Parathyroid adenoma (tissue), 2 donors: ENCODE data around the gene LRP1-AS.

Experiments used
- H2AFZ ChIP-seq: fragments of 300-600 bp; sonication (generic); one replicate; pipeline ENCODE4 v1.7.0; 2017; ENCODE audit warnings: antibody characterized with exemption, mild to moderate bottlenecking
- H3K27ac ChIP-seq: fragments of 300-600 bp; sonication (generic); one replicate; pipeline ENCODE4 v1.7.0; 2017
- H3K27me3 ChIP-seq: fragments of 300-600 bp; sonication (generic); one replicate; pipeline ENCODE4 v1.7.0; 2017; ENCODE audit warnings: low read length; ENCODE audit not compliant: control insufficient read depth, insufficient read depth
- H3K36me3 ChIP-seq: fragments of 300-600 bp; sonication (generic); one replicate; pipeline ENCODE4 v1.7.0; 2017; ENCODE audit warnings: low read length; ENCODE audit not compliant: control insufficient read depth, insufficient read depth
- H3K4me1 ChIP-seq: fragments of 300-600 bp; sonication (generic); one replicate; pipeline ENCODE4 v1.7.0; 2017; ENCODE audit warnings: control low read depth
- H3K4me2 ChIP-seq: fragments of 300-600 bp; sonication (generic); one replicate; pipeline ENCODE4 v1.7.0; 2017; ENCODE audit warnings: low read length
- H3K4me3 ChIP-seq: fragments of 300-600 bp; sonication (generic); one replicate; pipeline ENCODE4 v1.7.0; 2017; ENCODE audit warnings: low read depth, low read length
- H3K79me2 ChIP-seq: fragments of 300-600 bp; sonication (generic); one replicate; pipeline ENCODE4 v1.7.0; 2017; ENCODE audit warnings: control low read depth
- H3K9ac ChIP-seq: fragments of 300-600 bp; sonication (generic); one replicate; pipeline ENCODE4 v1.7.0; 2017; ENCODE audit warnings: mild to moderate bottlenecking
- H3K9me3 ChIP-seq: fragments of 300-600 bp; sonication (generic); one replicate; pipeline ENCODE4 v1.7.0; 2017; ENCODE audit warnings: low read length; ENCODE audit not compliant: control insufficient read depth
- CTCF ChIP-seq: fragments of 300-600 bp; sonication (generic); IDR thresholded peaks from one replicate; pipeline ENCODE4 v1.7.0; 2017; ENCODE audit warnings: antibody characterized with exemption, mild to moderate bottlenecking
- donor health status: primary hyperparathyroidism.

LRP1-AS gene

GRCh38 chr12:57146961-57147944, at the start of gene LRP1-AS:
Gene LRP1-AS, minus strand, starts transcription at chr12:57147619.
- no peak within 1 kb of the TSS for H3K27ac ChIP-seq
- no peak within 1 kb of the TSS for H3K9ac ChIP-seq
- H2AFZ ChIP-seq = no peak within 1 kb of the TSS
- no peaks in the 10 kb centered on the region for H3K27me3 ChIP-seq
- no peaks in the 10 kb centered on the region for H3K36me3 ChIP-seq
- no peaks in the 10 kb centered on the region for H3K4me1 ChIP-seq
- no peak within 1 kb of the TSS for H3K4me3 ChIP-seq
- no peak within 1 kb of the TSS for H3K4me2 ChIP-seq
- no peaks in the 10 kb centered on the region for H3K9me3 ChIP-seq
- no peaks in the 10 kb centered on the region for H3K79me2 ChIP-seq
- TF ChIP-seq CTCF = no peak

GRCh38 chr12:57196956-57197355, 49.5 kb upstream of the LRP1-AS start:
- no peak overlapping the region for H3K4me3 ChIP-seq
- H3K4me1 ChIP-seq = no peaks in the 10 kb centered on the region
- H3K36me3 ChIP-seq = no peaks in the 10 kb centered on the region
- H3K27ac ChIP-seq = no peak overlapping the region
- H3K27me3 ChIP-seq = no peaks in the 10 kb centered on the region
- no peaks in the 10 kb centered on the region for H3K79me2 ChIP-seq
- no peak overlapping the region for H3K9ac ChIP-seq
- H3K9me3 ChIP-seq = no peaks in the 10 kb centered on the region
- no peak for TF ChIP-seq CTCF
- no peak overlapping the region for H2AFZ ChIP-seq
- H3K4me2 ChIP-seq = no peak overlapping the region

GRCh38 chr12:57196439-57196838, 49.0 kb upstream of the LRP1-AS start:
- H3K4me3 ChIP-seq = no peak overlapping the region
- H3K4me1 ChIP-seq = no peaks in the 10 kb centered on the region
- no peaks in the 10 kb centered on the region for H3K27me3 ChIP-seq
- H3K9ac ChIP-seq = no peak overlapping the region
- no peak overlapping the region for H2AFZ ChIP-seq
- no peaks in the 10 kb centered on the region for H3K9me3 ChIP-seq
- H3K27ac ChIP-seq = no peak overlapping the region
- H3K4me2 ChIP-seq = no peak overlapping the region
- no peak for TF ChIP-seq CTCF
- no peaks in the 10 kb centered on the region for H3K79me2 ChIP-seq
- H3K36me3 ChIP-seq = no peaks in the 10 kb centered on the region

- Histone ChIP-seq H3K9me3 (no peaks in the 10 kb centered on the region), H3K9ac (no peak overlapping the region), H2AFZ (no peak overlapping the region), H3K36me3 (no peaks in the 10 kb centered on the region), H3K4me3 (no peak overlapping the region), H3K79me2 (no peaks in the 10 kb centered on the region), H3K27ac (no peak overlapping the region), H3K27me3 (no peaks in the 10 kb centered on the region), H3K4me1 (no peaks in the 10 kb centered on the region), H3K4me2 (no peak overlapping the region)
- TF ChIP-seq CTCF = no peak
Observed at GRCh38 chr12:57195611-57196371, 48.4 kb upstream of the LRP1-AS start.
